Neutrophil (primary cell): ENCODE results near the gene KAT7.

Source experiments
- H3K27ac ChIP-seq: fragments of 200-600 bp; sonication (generic); 2 replicates; pipeline ENCODE4 v1.5.1; 2016; ENCODE audit warnings: mild to moderate bottlenecking, moderate library complexity
- H3K27me3 ChIP-seq: fragments of 200-600 bp; sonication (generic); 2 replicates; pipeline ENCODE4 v1.6.0; 2016; ENCODE audit warnings: mild to moderate bottlenecking
- H3K36me3 ChIP-seq: fragments of 200-600 bp; sonication (generic); 2 replicates; pipeline ENCODE4 v1.5.1; 2017
- H3K4me1 ChIP-seq, 2 experiments: fragments of 200-600 bp in 1 of 2; sonication (generic) in 1 of 2; 1 replicate in 1 of 2; 2 replicates in 1 of 2; pipeline versions ENCODE4 v1.5.1 to v1.6.1; 2013 to 2016; ENCODE audit warnings: low read depth in 1 of 2, low read length in 1 of 2, mild to moderate bottlenecking in 1 of 2, moderate library complexity in 1 of 2; ENCODE audit not compliant: control insufficient read depth in 1 of 2, insufficient read depth in 1 of 2
- H3K4me3 ChIP-seq, 2 experiments: fragments of 200-600 bp in 1 of 2; sonication (generic) in 1 of 2; 1 replicate in 1 of 2; 2 replicates in 1 of 2; pipeline ENCODE4 v1.5.1; 2013 to 2016; ENCODE audit warnings: low read depth in 1 of 2, low read length in 1 of 2, mild to moderate bottlenecking in 1 of 2, moderate library complexity in 1 of 2
- H3K9me3 ChIP-seq: fragments of 200-600 bp; sonication (generic); 2 replicates; pipeline ENCODE4 v1.5.1; 2016
- CTCF ChIP-seq: fragments of 200-600 bp; sonication (generic); IDR thresholded peaks from 2 replicates; pipeline ENCODE4 v1.5.1; 2016; ENCODE audit warnings: antibody characterized with exemption

The KAT7 gene

DNA sequence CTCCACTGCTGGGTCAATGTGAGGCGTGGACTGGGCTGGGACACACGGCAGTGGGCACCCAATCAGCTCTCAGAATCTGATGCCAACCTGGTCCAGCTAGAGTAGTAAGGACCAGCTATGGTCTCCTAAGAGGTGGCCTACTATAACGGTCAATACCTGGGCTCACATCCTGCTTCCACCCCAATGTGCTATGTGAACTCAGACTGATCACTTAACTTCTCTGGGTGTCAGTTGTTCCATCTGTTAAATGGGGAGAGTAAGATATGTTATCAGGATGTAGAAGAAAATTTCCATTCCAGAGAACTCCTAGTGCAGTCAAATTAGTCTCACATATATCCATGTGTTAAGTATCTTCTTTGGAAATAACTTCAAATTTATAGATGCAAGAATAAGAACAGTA lies 38.8 kb upstream of the KAT7 start:
- H3K4me3 ChIP-seq: no peak overlapping the region
- peaks cover 24 to 34% of the 10 kb centered on the region in 2 experiments for H3K4me1 ChIP-seq
- no peak for TF ChIP-seq CTCF
- no peak overlapping the region for H3K27ac ChIP-seq
- H3K9me3 ChIP-seq: no peaks in the 10 kb centered on the region
- no peaks in the 10 kb centered on the region for H3K36me3 ChIP-seq
- no peaks in the 10 kb centered on the region for H3K27me3 ChIP-seq

DNA sequence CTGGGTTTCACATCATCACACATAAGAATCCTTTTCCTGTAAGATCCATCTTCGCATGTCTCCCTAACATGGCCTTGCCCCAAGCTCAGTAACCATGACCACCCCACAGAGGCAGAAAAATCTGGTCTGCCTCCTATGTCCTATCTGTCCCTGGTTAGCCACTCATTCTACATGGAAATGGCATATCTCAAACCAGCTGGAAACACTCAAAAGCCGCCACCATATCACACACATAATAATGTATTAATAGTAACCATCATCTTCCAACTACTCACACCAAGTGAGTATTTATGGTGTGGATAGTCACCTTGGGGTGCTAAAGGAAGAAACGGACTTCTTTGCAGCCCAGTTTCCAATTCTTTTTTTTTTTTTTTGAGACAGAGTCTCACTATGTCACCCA lies 36.0 kb upstream of the KAT7 start:
- Histone ChIP-seq H3K4me1 (peaks cover 13 to 17% of the 10 kb centered on the region in 2 experiments), H3K36me3 (peaks cover 6% of the 10 kb centered on the region), H3K9me3 (no peaks in the 10 kb centered on the region), H3K27ac (no peak overlapping the region), H3K27me3 (no peaks in the 10 kb centered on the region), H3K4me3 (no peak overlapping the region)
- no peak for TF ChIP-seq CTCF

DNA sequence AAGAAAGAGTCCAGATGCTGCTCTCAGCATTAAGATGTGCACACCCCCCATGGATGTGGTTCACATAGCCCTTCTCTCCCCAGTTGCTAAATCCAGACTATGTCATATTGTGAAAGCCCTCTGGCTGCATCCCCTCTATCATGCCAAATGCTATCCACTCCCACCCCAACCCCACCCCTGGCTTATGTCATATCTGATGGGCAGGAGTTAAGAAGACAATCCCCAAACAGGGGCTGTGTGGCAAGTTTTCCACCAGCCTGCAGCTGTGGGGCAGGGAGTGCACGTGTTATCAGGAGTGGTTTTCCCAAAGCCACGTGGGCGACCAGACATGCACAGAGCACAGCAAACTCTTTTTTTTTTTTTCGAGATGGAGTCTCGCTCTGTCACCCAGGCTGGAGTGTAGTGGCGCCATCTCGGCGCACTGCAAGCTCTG lies 34.5 kb upstream of the KAT7 start:
- Histone ChIP-seq H3K27me3 (no peaks in the 10 kb centered on the region), H3K4me3 (no peak overlapping the region), H3K9me3 (no peaks in the 10 kb centered on the region), H3K4me1 (peaks cover under 1 to 2% of the 10 kb centered on the region in 2 experiments), H3K27ac (no peak overlapping the region), H3K36me3 (peaks cover 13% of the 10 kb centered on the region)
- TF ChIP-seq CTCF: no peak

DNA sequence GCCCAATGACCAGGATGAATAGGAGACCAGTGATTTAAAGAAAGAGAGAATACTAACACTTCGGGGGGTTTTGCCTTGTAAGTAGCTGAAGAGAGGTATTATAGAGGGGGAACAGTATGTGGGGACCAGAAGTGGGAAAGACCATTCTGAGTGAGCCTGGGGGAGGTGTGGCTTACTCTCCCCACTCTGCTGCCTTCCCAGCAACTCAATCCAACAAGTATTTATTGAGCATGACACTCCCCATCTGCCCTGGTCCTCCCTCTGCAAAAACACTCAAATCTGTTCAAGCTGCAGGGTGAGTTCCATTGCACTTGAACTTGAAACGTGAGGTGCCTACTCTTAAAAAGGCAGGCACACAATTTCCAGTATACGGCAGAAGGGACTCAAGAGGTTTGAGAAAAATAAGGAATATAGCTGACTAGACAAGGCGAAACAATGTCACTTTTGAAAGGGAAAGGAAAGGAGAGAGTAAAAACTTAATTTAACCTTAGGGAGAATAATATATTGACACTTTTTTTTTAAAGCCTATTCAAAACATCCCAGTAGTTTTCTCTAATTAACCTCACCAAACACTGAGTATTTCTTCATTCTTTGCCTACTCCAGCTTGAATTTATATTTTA lies 32.7 kb upstream of the KAT7 start:
- Histone ChIP-seq H3K4me1 (no peaks in the 10 kb centered on the region), H3K4me3 (no peak overlapping the region), H3K27me3 (no peaks in the 10 kb centered on the region), H3K27ac (no peak overlapping the region), H3K36me3 (peaks cover 13% of the 10 kb centered on the region), H3K9me3 (no peaks in the 10 kb centered on the region)
- TF ChIP-seq CTCF: no peak

- H3K4me3 ChIP-seq: no peak overlapping the region
- no peaks in the 10 kb centered on the region for H3K27me3 ChIP-seq
- peaks cover 13% of the 10 kb centered on the region for H3K36me3 ChIP-seq
- H3K4me1 ChIP-seq: peaks cover 0 to 5% of the 10 kb centered on the region in 2 experiments
- no peak overlapping the region for H3K27ac ChIP-seq
- no peak for TF ChIP-seq CTCF
- no peaks in the 10 kb centered on the region for H3K9me3 ChIP-seq
Observed at GRCh38 chr17:49756323-49757150, 31.9 kb upstream of the KAT7 start.
